ENCODE measurements around the gene WNK1.

GRCh38 chr12:865614-866013 lies 113.2 kb downstream of the WNK1 start:
- TF ChIP-seq CTCF (IDR thresholded peaks at IDR 0.05) (no peak), POLR2A (IDR thresholded peaks at IDR 0.05) (no peak)

Measured in heart left ventricle (tissue), 13 donors.